Measurements from ENCODE around the gene RNF157. TPM values are rescaled to one million over a fixed set of nuclear protein-coding genes. Genes with fewer than 3 reads are reported as not detected.

The RNF157 gene
- total and polyA plus RNA-seq, 10 of the 15 experiments (the other 5 are each of a cell fraction or from before 2014, with no cell fraction given): 1.4 to 15.9 (median 9.6) TPM

DNA sequence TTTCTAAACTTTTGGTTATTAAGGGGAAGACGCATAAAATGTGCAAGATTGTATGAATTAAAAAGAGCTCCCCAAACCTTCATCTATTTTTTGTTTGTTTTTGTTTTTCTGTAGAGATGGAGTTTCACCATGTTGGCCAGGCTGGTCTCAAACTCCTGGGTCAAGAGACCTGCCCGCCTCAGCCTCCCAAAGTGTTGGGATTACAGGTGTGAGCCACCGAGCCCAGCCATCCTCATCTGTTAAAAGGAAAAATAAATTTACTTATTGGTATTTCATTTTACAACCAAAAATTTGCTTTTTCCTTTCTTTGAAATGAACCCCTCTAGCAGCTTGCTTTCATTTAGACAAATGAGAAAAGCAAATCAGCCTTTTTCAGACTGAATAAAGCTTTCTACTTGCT lies 23.2 kb downstream of the RNF157 start (continued):
- TF ChIP-seq CREM (IDR thresholded peaks at IDR 0.05; ENCODE audit: low read depth): no peak
- TF ChIP-seq BRCA1 (IDR thresholded peaks at IDR 0.05; ENCODE audit: low read depth, low read length): no peak
- TF ChIP-seq, protein P1, sequence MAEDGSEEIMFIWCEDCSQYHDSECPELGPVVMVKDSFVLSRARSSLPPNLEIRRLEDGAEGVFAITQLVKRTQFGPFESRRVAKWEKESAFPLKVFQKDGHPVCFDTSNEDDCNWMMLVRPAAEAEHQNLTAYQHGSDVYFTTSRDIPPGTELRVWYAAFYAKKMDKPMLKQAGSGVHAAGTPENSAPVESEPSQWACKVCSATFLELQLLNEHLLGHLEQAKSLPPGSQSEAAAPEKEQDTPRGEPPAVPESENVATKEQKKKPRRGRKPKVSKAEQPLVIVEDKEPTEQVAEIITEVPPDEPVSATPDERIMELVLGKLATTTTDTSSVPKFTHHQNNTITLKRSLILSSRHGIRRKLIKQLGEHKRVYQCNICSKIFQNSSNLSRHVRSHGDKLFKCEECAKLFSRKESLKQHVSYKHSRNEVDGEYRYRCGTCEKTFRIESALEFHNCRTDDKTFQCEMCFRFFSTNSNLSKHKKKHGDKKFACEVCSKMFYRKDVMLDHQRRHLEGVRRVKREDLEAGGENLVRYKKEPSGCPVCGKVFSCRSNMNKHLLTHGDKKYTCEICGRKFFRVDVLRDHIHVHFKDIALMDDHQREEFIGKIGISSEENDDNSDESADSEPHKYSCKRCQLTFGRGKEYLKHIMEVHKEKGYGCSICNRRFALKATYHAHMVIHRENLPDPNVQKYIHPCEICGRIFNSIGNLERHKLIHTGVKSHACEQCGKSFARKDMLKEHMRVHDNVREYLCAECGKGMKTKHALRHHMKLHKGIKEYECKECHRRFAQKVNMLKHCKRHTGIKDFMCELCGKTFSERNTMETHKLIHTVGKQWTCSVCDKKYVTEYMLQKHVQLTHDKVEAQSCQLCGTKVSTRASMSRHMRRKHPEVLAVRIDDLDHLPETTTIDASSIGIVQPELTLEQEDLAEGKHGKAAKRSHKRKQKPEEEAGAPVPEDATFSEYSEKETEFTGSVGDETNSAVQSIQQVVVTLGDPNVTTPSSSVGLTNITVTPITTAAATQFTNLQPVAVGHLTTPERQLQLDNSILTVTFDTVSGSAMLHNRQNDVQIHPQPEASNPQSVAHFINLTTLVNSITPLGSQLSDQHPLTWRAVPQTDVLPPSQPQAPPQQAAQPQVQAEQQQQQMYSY (CRISPR knock-in tag; IDR thresholded peaks at IDR 0.05): no peak
- no peak for TF ChIP-seq MTA2 (IDR thresholded peaks at IDR 0.05; ENCODE audit: low read depth)
- TF ChIP-seq FOXM1 (IDR thresholded peaks at IDR 0.05; ENCODE audit: low read depth, low read length): no peak
- TF ChIP-seq HCFC1 (IDR thresholded peaks at IDR 0.05; ENCODE audit: low read length): no peak
- TF ChIP-seq WRNIP1 (IDR thresholded peaks at IDR 0.05; ENCODE audit: borderline replicate concordance, low read depth, low read length): no peak
- TF ChIP-seq POLR2A (IDR thresholded peaks at IDR 0.05; ENCODE audit: low read depth, low read length): no peak
- TF ChIP-seq EZH2 (IDR thresholded peaks at IDR 0.05; ENCODE audit: borderline replicate concordance, control insufficient read depth, low read depth, low read length): no peak
- no peak for TF ChIP-seq MXI1 (IDR thresholded peaks at IDR 0.05; ENCODE audit: low read depth, low read length)
- TF ChIP-seq JUND (IDR thresholded peaks at IDR 0.05; ENCODE audit: low read depth, low read length): no peak
- TF ChIP-seq, protein P2, sequence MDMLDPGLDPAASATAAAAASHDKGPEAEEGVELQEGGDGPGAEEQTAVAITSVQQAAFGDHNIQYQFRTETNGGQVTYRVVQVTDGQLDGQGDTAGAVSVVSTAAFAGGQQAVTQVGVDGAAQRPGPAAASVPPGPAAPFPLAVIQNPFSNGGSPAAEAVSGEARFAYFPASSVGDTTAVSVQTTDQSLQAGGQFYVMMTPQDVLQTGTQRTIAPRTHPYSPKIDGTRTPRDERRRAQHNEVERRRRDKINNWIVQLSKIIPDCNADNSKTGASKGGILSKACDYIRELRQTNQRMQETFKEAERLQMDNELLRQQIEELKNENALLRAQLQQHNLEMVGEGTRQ (IDR thresholded peaks at IDR 0.05; ENCODE audit: borderline replicate concordance, low read depth, low read length): no peak
- TF ChIP-seq NFYB (IDR thresholded peaks at IDR 0.05; ENCODE audit: insufficient read depth, low read depth, low read length): no peak

Measured in GM12878 (cell line).